ENCODE results near the gene APOM. TPM values are rescaled to one million over a fixed set of nuclear protein-coding genes. Genes with fewer than 3 reads are reported as not detected.

APOM gene
- total and polyA plus RNA-seq, 2 of the 4 experiments (the other 2 are of a cell fraction): 1.4 to 3.8 TPM

GRCh38 chr6:31627690-31628287 is 27.9 kb upstream of the APOM start:
- Histone ChIP-seq H3K36me3 (ENCODE audit: control insufficient read depth, insufficient read depth, low read length) (peaks cover 92% of the 10 kb centered on the region), H2BK15ac (ENCODE audit: low read depth, low read length) (no peak overlapping the region), H3K4ac (ENCODE audit: low read depth, low read length) (no peak overlapping the region), H3K56ac (ENCODE audit: extremely low read depth, insufficient read depth, low read length) (no peak overlapping the region), H2BK20ac (ENCODE audit: low read depth, low read length) (no peak overlapping the region), H3K4me1 (ENCODE audit: control insufficient read depth, insufficient read depth, low read length) (no peaks in the 10 kb centered on the region), H3K4me2 (ENCODE audit: low read depth, low read length) (no peak overlapping the region), H4K20me1 (ENCODE audit: insufficient read depth, low read length) (peaks cover 38% of the 10 kb centered on the region), H3K27ac (ENCODE audit: insufficient read depth, low read length) (no peak overlapping the region), H2AK9ac (replicated peaks; ENCODE audit: low read depth, low read length, poor library complexity) (no peak overlapping the region), H4K91ac (ENCODE audit: insufficient read depth, low read depth, low read length) (no peak overlapping the region), H2AK5ac (ENCODE audit: low read depth, low read length) (no peak overlapping the region), H2BK5ac (ENCODE audit: low read depth, low read length, poor library complexity, severe bottlenecking) (no peak overlapping the region), H4K8ac (ENCODE audit: low read depth in 2 of 2, low read length in 2 of 2) (no peak overlapping the region), H3K9ac (ENCODE audit: low read depth, low read length) (no peak overlapping the region), H2BK120ac (ENCODE audit: low read depth, low read length) (no peak overlapping the region), H3K9me3 (ENCODE audit: control insufficient read depth, insufficient read depth, low read length) (no peaks in the 10 kb centered on the region), H3K9me1 (ENCODE audit: insufficient read depth, low read length) (peaks cover 6% of the 10 kb centered on the region), H3K27me3 (ENCODE audit: control insufficient read depth, insufficient read depth, low read length) (no peaks in the 10 kb centered on the region), H3K14ac (replicated peaks; ENCODE audit: low read depth, low read length) (no peak overlapping the region), H2AFZ (replicated peaks; ENCODE audit: low read length, poor library complexity) (no peak overlapping the region), H3K18ac (ENCODE audit: low read depth, low read length) (no peak overlapping the region), H3K79me1 (ENCODE audit: low read depth in 1 of 2, low read length in 2 of 2) (peaks cover 30 to 73% of the 10 kb centered on the region in 2 experiments), H3K4me3 (ENCODE audit: insufficient read depth, low read depth, low read length) (no peak overlapping the region), H3K23ac (ENCODE audit: low read depth, low read length) (no peak overlapping the region), H4K5ac (ENCODE audit: low read depth, low read length) (no peak overlapping the region)
- POLR2A ChIA-PET (ENCODE audit: unreplicated experiment): interaction anchor here (0.6 kb wide), 1 partner anchor 181 kb away, joined by 3 read pairs; no protein-coding TSS in a partner anchor
- BruUV-seq (replicated peaks): no TSS peak
- ATAC-seq (ENCODE audit: low read depth) (no peak), DNase-seq (no peak)
- dilution Hi-C loops (cut with HindIII; ENCODE audit: low sequenced_read_pairs, unreplicated experiment) (no loop called here), intact Hi-C loops (cut with micrococcal nuclease) (no loop called here), in situ Hi-C loops (cut with MboI; ENCODE audit: low sequenced_read_pairs) (no loop called here)
- WGBS, 2 experiments (ENCODE audit: extremely low coverage in 2 of 2, insufficient read length in 1 of 2): 96% methylated on average over 12 of the region's 19 CpGs; no CpG with 5 or more reads in 1 of the 2 experiments
- no peak for TF ChIP-seq RCOR1 (IDR thresholded peaks at IDR 0.05; ENCODE audit: insufficient replicate concordance, low read length)
- no peak for TF ChIP-seq NFE2L2 (IDR thresholded peaks at IDR 0.05; ENCODE audit: low read depth, low read length)
- no peak for TF ChIP-seq SMC3 (IDR thresholded peaks at IDR 0.05; ENCODE audit: low read depth, low read length)
- no peak for TF ChIP-seq FOS (IDR thresholded peaks at IDR 0.05; ENCODE audit: low read depth, low read length)
- no peak for TF ChIP-seq CTCF (conservative IDR thresholded peaks at IDR 0.05; ENCODE audit: low read depth, low read length)
- no peak for TF ChIP-seq MAFK (IDR thresholded peaks at IDR 0.05; ENCODE audit: low read depth, low read length)
- CTCF ChIA-PET: no interaction called here

Data from IMR-90 (cell line).